ENCODE results near the gene DDX3X. TPM values are rescaled to one million over a fixed set of nuclear protein-coding genes. Genes with fewer than 3 reads are reported as not detected.
"Not testable (repeated sequence)": the region's sequence is repeated elsewhere in the genome, so short reads cannot be mapped to it uniquely, and the experiment has no call there.

DDX3X gene
- 1,169 TPM for total RNA-seq
- polyA plus RNA-seq = 100 to 1,000 TPM; 133 to 210 (median 177) TPM

DNA sequence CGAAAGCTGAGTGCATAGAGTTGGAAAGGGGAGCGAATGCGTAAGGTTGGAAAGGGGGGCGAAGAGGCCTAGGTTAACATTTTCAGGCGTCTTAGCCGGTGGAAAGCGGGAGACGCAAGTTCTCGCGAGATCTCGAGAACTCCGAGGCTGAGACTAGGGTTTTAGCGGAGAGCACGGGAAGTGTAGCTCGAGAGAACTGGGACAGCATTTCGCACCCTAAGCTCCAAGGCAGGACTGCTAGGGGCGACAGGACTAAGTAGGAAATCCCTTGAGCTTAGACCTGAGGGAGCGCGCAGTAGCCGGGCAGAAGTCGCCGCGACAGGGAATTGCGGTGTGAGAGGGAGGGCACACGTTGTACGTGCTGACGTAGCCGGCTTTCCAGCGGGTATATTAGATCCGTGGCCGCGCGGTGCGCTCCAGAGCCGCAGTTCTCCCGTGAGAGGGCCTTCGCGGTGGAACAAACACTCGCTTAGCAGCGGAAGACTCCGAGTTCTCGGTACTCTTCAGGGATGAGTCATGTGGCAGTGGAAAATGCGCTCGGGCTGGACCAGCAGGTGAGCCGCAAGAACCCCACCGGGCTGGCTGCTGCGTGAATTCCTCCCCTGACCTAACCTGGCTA lies at the start of gene DDX3X:
Gene DDX3X, plus strand, starts transcription at position 419 of the 619 bp plus-strand sequence. Its CDS starts 91 bp downstream, at position 510.
- ATAC-seq (ENCODE audit: low read depth in 2 of 2) = peak; percentile 62 to 70
- peaks cover 9 to 62% (median 33%) of the 10 kb centered on the region in 4 donors for H3K4me1 Mint-ChIP-seq
- H3K27me3 Mint-ChIP-seq = peaks cover 9% of the 10 kb centered on the region

GRCh38 chrX:41285928-41286327 lies 48.0 kb upstream of the DDX3X start:
- not testable (repeated sequence) for H3K27ac ChIP-seq (ENCODE audit: insufficient read depth, low read length, poor library complexity, severe bottlenecking); H3K4me3 Mint-ChIP-seq

More for the DNA sequence above, at the start of gene DDX3X:
- Histone ChIP-seq H3K27ac (ENCODE audit: insufficient read depth, low read length, poor library complexity, severe bottlenecking) (peak within 1 kb of the TSS; percentile 100), H3K9me3 (ENCODE audit: control insufficient read depth in 2 of 2, low read length in 2 of 2) (no peaks in the 10 kb centered on the region), H3K27me3 (ENCODE audit: control insufficient read depth, insufficient read depth, low read length) (no peaks in the 10 kb centered on the region), H3K4me3 (ENCODE audit: low read depth, low read length) (peak within 1 kb of the TSS; percentile 98), H3K36me3 (ENCODE audit: control insufficient read depth, insufficient read depth, low read length) (peaks cover 15% of the 10 kb centered on the region), H3K4me1 (ENCODE audit: control insufficient read depth, insufficient read depth, low read length, poor library complexity, severe bottlenecking) (peaks cover 40% of the 10 kb centered on the region)
- DNase-seq = peak; percentile 73 to 95 (median 93)
- Mint-ChIP-seq H3K27ac (peak within 1 kb of the TSS; percentile 99 to 100 (median 100)), H3K36me3 (peaks cover 20% of the 10 kb centered on the region), H3K9me3 (peaks cover 0 to 6% (median 0%) of the 10 kb centered on the region in 7 donors), H3K4me3 (peak within 1 kb of the TSS; percentile 96 to 100 (median 100))

DNA sequence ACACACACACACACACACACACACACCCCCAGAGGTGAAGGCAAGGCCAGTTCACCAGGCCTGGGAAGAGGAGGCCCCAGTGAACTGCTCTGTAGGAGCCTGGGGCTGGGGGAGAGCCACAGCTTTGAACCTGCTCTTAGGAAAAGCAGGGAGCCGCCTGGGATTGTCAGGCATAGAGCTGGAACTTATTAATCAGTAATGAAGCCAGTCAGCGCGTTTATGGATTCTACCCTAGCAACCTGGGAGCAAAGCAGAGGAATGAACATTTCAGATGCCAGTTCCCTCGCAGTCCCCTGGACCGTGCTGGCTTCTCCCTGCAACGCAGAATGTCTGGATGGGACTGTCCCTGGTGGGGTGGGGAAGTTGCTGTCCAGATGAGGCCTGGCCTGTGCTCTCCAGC lies 45.3 kb upstream of the DDX3X start:
- H3K27ac ChIP-seq (ENCODE audit: insufficient read depth, low read length, poor library complexity, severe bottlenecking) = no peak overlapping the region

More at GRCh38 chrX:41285928-41286327, 48.0 kb upstream of the DDX3X start:
- not testable (repeated sequence) for H3K9me3 Mint-ChIP-seq; ATAC-seq (ENCODE audit: low read depth in 2 of 2); H3K4me3 ChIP-seq (ENCODE audit: low read depth, low read length); H3K27ac Mint-ChIP-seq; H3K9me3 ChIP-seq (ENCODE audit: control insufficient read depth in 2 of 2, low read length in 2 of 2); H3K27me3 ChIP-seq (ENCODE audit: control insufficient read depth, insufficient read depth, low read length); H3K36me3 Mint-ChIP-seq; DNase-seq; H3K27me3 Mint-ChIP-seq; H3K36me3 ChIP-seq (ENCODE audit: control insufficient read depth, insufficient read depth, low read length); H3K4me1 ChIP-seq (ENCODE audit: control insufficient read depth, insufficient read depth, low read length, poor library complexity, severe bottlenecking); H3K4me1 Mint-ChIP-seq

GRCh38 chrX:41289095-41289494 lies 44.9 kb upstream of the DDX3X start:
- H3K9me3 ChIP-seq (ENCODE audit: control insufficient read depth in 2 of 2, low read length in 2 of 2) = peaks cover 5 to 7% of the 10 kb centered on the region in 2 experiments

More for the DNA sequence above, 45.3 kb upstream of the DDX3X start:
- Histone ChIP-seq H3K4me3 (ENCODE audit: low read depth, low read length) (no peak overlapping the region), H3K36me3 (ENCODE audit: control insufficient read depth, insufficient read depth, low read length) (no peaks in the 10 kb centered on the region), H3K27me3 (ENCODE audit: control insufficient read depth, insufficient read depth, low read length) (no peaks in the 10 kb centered on the region), H3K4me1 (ENCODE audit: control insufficient read depth, insufficient read depth, low read length, poor library complexity, severe bottlenecking) (no peaks in the 10 kb centered on the region), H3K9me3 (ENCODE audit: control insufficient read depth in 2 of 2, low read length in 2 of 2) (peaks cover 5 to 7% of the 10 kb centered on the region in 2 experiments)
- no peak overlapping the region for H3K27ac Mint-ChIP-seq
- ATAC-seq (ENCODE audit: low read depth in 2 of 2) (no peak), DNase-seq (no peak)
- no peaks in the 10 kb centered on the region for H3K4me1 Mint-ChIP-seq
- no peak overlapping the region for H3K4me3 Mint-ChIP-seq
- peaks cover 3% of the 10 kb centered on the region for H3K36me3 Mint-ChIP-seq
- H3K27me3 Mint-ChIP-seq = peaks cover 4% of the 10 kb centered on the region
- peaks cover 0 to 8% (median 0%) of the 10 kb centered on the region in 7 donors for H3K9me3 Mint-ChIP-seq

DNA sequence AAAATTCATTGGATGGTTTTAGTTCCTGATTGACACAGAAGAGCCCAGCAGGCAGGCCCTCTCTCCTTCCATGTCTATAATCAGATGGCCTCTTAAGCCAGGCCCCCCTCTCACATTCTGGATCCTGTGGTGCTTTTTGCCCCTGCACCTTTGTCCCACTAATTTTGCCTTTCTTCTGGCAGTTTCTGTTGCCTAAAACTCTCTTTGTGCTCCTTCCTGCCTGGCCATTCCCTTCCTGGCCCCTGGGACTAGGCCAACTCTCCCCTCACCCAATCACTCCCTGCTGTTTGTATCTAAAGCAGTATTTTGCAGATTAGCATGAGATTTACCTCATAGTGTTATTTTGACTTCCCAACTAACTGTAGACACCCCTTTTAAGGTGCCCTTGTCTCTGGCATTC lies 42.7 kb upstream of the DDX3X start:
- Histone ChIP-seq H3K27me3 (ENCODE audit: control insufficient read depth, insufficient read depth, low read length) (no peaks in the 10 kb centered on the region), H3K4me3 (ENCODE audit: low read depth, low read length) (no peak overlapping the region), H3K9me3 (ENCODE audit: control insufficient read depth in 2 of 2, low read length in 2 of 2) (peaks cover 5 to 7% of the 10 kb centered on the region in 2 experiments), H3K27ac (ENCODE audit: insufficient read depth, low read length, poor library complexity, severe bottlenecking) (no peak overlapping the region), H3K4me1 (ENCODE audit: control insufficient read depth, insufficient read depth, low read length, poor library complexity, severe bottlenecking) (no peaks in the 10 kb centered on the region), H3K36me3 (ENCODE audit: control insufficient read depth, insufficient read depth, low read length) (no peaks in the 10 kb centered on the region)
- Mint-ChIP-seq H3K4me3 (no peak overlapping the region), H3K9me3 (peaks cover 0 to 8% (median 0%) of the 10 kb centered on the region in 7 donors), H3K36me3 (peaks cover 3% of the 10 kb centered on the region), H3K4me1 (no peaks in the 10 kb centered on the region), H3K27ac (no peak overlapping the region), H3K27me3 (peaks cover 4% of the 10 kb centered on the region)
- no peak for ATAC-seq (ENCODE audit: low read depth in 2 of 2)
- no peak for DNase-seq

More at GRCh38 chrX:41289095-41289494, 44.9 kb upstream of the DDX3X start:
- Mint-ChIP-seq H3K36me3 (peaks cover 3% of the 10 kb centered on the region), H3K27me3 (peaks cover 4% of the 10 kb centered on the region), H3K4me3 (no peak overlapping the region), H3K27ac (no peak overlapping the region), H3K9me3 (peaks cover 0 to 8% (median 0%) of the 10 kb centered on the region in 7 donors), H3K4me1 (no peaks in the 10 kb centered on the region)
- no peaks in the 10 kb centered on the region for H3K27me3 ChIP-seq (ENCODE audit: control insufficient read depth, insufficient read depth, low read length)
- DNase-seq (no peak), ATAC-seq (ENCODE audit: low read depth in 2 of 2) (no peak)
- no peak overlapping the region for H3K4me3 ChIP-seq (ENCODE audit: low read depth, low read length)
- no peaks in the 10 kb centered on the region for H3K4me1 ChIP-seq (ENCODE audit: control insufficient read depth, insufficient read depth, low read length, poor library complexity, severe bottlenecking)
- H3K27ac ChIP-seq (ENCODE audit: insufficient read depth, low read length, poor library complexity, severe bottlenecking) = no peak overlapping the region
- no peaks in the 10 kb centered on the region for H3K36me3 ChIP-seq (ENCODE audit: control insufficient read depth, insufficient read depth, low read length)

GRCh38 chrX:41293269-41293668 lies 40.7 kb upstream of the DDX3X start:
- Mint-ChIP-seq H3K27ac (no peak overlapping the region), H3K36me3 (peaks cover 6% of the 10 kb centered on the region), H3K4me1 (no peaks in the 10 kb centered on the region), H3K27me3 (no peaks in the 10 kb centered on the region), H3K9me3 (peaks cover 0 to 8% (median 0%) of the 10 kb centered on the region in 7 donors), H3K4me3 (no peak overlapping the region)
- DNase-seq (peak in 1 of 3 donors; percentile 42), ATAC-seq (ENCODE audit: low read depth in 2 of 2) (no peak)
- Histone ChIP-seq H3K9me3 (ENCODE audit: control insufficient read depth in 2 of 2, low read length in 2 of 2) (peaks cover 5 to 7% of the 10 kb centered on the region in 2 experiments), H3K4me1 (ENCODE audit: control insufficient read depth, insufficient read depth, low read length, poor library complexity, severe bottlenecking) (no peaks in the 10 kb centered on the region), H3K27ac (ENCODE audit: insufficient read depth, low read length, poor library complexity, severe bottlenecking) (no peak overlapping the region), H3K27me3 (ENCODE audit: control insufficient read depth, insufficient read depth, low read length) (no peaks in the 10 kb centered on the region), H3K36me3 (ENCODE audit: control insufficient read depth, insufficient read depth, low read length) (no peaks in the 10 kb centered on the region), H3K4me3 (ENCODE audit: low read depth, low read length) (no peak overlapping the region)

- no peak overlapping the region for H3K4me3 ChIP-seq (ENCODE audit: low read depth, low read length)
- H3K27me3 ChIP-seq (ENCODE audit: control insufficient read depth, insufficient read depth, low read length) = no peaks in the 10 kb centered on the region
- ATAC-seq (ENCODE audit: low read depth in 2 of 2) = no peak
- H3K36me3 ChIP-seq (ENCODE audit: control insufficient read depth, insufficient read depth, low read length) = no peaks in the 10 kb centered on the region
- no peaks in the 10 kb centered on the region for H3K27me3 Mint-ChIP-seq
- no peak overlapping the region for H3K27ac ChIP-seq (ENCODE audit: insufficient read depth, low read length, poor library complexity, severe bottlenecking)
- no peaks in the 10 kb centered on the region for H3K9me3 ChIP-seq (ENCODE audit: control insufficient read depth in 2 of 2, low read length in 2 of 2)
- H3K36me3 Mint-ChIP-seq = peaks cover 3% of the 10 kb centered on the region
- H3K27ac Mint-ChIP-seq = no peak overlapping the region
- H3K4me1 ChIP-seq (ENCODE audit: control insufficient read depth, insufficient read depth, low read length, poor library complexity, severe bottlenecking) = no peaks in the 10 kb centered on the region
- peaks cover 0 to 4% (median 0%) of the 10 kb centered on the region in 4 donors for H3K4me1 Mint-ChIP-seq
- no peak overlapping the region for H3K4me3 Mint-ChIP-seq
- no peaks in the 10 kb centered on the region for H3K9me3 Mint-ChIP-seq
- DNase-seq = no peak
Measured at GRCh38 chrX:41300758-41301437, 33.1 kb upstream of the DDX3X start.
